AG08395 (cell line): Measurements from ENCODE around the gene BAD.

Experiments used
- DNase-seq: peaks from one replicate; pipeline ENCODE4 v3.0.0; 2012; ENCODE audit warnings: mixed read lengths, low spot score

The BAD gene

DNA sequence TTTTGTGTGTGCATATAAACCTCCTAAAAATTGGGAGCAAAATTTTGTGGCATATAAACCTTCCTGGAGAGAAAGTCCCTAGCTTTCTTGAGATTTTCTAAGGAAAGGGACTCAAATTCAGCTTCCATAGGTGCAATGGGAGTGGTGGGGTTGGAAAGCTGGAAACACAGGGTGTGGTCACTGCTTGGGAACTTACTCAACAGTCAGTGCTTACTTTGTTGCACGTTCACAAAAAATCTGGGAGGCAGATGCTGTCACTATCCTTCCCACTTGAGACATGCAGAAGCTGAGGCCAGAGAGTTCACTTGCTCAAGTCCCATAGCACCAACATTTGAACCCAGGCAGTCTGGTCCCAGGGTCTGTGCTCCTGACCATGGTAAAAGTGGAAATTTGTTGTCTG, 11.8 kb upstream of the BAD start:
- DNase-seq = peak; percentile 29

DNA sequence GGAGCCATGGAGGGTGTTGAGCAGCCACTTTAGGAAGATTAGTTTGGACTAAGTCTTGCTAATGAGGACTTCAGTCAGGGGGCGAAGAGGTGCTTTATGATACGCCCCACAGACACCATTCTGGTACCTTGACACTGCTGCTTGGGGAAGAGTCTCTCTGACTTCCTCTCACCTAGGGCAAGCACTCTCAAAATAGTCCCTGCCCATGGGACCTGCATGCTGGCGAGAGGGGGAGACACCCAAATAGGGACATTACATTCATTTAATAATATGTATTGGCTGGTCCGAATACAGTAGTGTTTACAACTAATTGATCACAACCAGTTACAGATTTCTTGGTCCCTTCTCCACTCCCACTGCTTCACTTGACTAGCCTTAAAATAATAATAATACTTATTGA, 11.3 kb upstream of the BAD start:
- DNase-seq = no peak

DNA sequence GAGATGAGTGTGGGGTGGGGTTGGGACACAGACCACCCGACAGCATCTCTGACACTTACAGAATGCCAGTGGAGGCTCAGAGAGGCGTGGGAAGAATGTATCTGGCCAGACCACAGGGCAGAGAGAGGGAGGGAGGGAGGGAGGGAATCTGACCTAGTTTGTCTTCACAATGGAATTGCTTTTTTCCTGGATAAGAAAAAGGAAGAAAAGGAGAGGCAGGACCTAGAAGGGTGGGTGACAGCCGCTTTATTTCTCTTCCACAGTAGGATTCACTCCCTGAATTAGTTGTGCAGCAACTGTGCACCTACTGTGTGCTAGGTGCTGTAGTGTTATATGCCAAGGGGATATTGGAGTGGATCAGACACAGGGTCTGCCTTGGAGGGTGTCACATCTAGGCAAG, 10.3 kb upstream of the BAD start:
- peak; percentile 61 for DNase-seq

- no peak for DNase-seq
Measured at GRCh38 chr11:64292460-64293254, 8.2 kb upstream of the BAD start.

GRCh38 chr11:64291752-64292459, 7.4 kb upstream of the BAD start:
- no peak for DNase-seq

DNA sequence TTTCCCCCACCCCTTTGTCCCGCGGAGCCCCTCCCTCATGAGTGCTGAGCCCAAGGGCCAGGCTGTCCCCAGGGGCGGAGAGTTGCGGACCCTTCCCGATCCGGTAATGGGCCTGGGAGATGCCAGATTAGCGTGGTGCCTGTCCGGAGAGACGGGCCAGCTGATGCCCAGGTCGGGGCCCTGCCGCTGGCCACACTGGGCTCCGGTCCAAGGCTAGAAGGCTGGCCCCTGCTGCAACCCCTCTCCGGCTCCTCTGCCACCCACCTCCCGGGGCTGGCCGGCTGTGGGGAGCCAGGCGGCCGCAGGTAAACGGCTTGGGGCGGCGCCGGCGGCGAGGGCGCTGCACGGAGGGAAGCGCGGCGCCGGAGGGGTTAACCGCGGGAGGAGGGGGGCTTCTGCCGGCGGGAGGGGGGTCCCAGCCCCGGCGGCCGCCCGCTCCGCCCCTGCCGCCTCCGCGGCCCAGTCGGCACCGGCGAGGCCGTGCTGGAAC, 6.8 kb upstream of the BAD start, which contains the start of gene KCNK4:
TSS of gene KCNK4 (plus strand) at position 41 of the 490 bp plus-strand sequence. CDS start 1,717 bp downstream, outside the sequence.
- DNase-seq = no peak

DNA sequence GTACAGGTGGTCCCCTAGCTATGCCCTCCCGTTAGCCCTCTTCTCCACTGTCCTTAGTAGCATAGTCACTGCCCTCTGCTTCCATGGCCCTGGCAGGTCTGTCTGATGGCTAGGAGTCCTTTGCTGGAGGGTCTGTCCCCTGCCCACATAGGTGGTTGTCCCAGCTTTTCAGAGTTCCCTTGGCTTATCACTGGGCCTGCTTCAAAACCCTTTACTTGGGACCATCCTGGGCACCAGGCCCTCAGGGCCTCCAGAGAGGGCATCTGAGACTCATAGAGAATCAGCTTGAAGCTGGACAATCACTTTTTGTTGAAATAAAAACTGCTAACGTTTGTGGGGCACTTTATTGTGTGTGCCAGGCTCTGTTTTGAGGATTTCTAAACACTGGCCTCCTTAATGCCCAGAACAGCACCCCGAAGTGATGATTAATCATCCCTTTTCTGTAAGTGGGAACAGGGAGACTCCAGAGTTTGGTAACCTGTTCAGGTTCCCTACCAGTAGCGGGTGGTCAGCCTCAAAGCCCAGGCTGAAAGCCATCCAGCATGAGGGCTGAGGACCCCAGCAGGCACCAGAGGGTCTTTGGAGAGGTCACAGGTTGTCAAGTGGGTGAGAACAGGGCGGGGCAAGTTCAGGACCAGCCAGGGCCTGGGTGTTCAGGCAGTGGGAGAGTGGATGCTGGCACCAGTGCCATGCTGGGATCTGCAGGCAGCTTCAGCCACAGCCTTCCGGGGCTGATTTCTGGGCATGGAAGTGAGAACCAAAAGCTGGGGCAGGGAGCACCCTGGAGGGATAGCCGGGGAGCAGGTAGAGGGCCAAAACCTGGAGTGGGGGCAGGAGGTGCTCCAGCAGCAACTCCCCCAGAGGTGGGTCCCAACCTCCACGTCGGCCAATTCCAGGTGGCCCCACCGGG, 6.1 kb upstream of the BAD start:
- no peak for DNase-seq

- no peak for DNase-seq
Measured at GRCh38 chr11:64289002-64289564, 4.6 kb upstream of the BAD start.

DNA sequence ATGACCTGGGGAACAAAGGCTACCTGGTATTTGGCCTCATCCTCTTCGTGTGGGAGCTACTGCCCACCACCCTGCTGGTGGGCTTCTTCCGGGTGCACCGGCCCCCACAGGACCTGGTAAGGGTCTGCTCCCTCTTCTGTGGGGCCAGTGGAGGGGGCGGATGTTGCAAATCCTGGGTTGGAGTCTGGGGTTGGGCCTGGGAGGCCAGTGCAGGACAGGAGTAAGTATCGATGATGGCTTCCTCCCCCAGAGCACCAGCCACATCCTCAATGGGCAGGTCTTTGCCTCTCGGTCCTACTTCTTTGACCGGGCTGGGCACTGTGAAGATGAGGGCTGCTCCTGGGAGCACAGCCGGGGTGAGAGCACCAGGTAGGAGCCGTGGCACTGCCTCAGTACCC, 3.9 kb upstream of the BAD start:
- no peak for DNase-seq

DNA sequence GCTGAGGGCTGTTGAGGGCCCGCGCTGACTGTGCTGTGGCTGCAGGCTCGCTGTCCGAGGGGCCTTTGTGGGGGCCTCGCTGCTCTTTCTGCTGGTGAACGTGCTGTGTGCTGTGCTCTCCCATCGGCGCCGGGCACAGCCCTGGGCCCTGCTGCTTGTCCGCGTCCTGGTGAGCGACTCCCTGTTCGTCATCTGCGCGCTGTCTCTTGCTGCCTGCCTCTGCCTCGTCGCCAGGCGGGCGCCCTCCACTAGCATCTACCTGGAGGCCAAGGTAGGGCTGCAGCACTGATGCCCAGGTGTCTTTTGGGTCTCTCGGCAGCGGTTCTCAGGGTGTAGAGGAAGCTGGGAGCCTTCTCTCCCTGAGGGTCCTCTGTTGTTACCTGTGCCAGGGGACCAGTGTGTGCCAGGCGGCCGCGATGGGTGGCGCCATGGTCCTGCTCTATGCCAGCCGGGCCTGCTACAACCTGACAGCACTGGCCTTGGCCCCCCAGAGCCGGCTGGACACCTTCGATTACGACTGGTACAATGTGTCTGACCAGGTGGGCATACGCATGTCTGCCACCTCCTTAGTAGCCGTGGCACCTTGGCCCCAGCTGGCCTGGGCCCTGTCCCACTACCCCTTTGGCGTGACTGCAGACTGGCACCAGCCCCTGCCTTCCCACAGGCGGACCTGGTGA, 3.3 kb upstream of the BAD start:
- DNase-seq = no peak

GRCh38 chr11:64286801-64287159, 2.3 kb upstream of the BAD start:
- no peak for DNase-seq

DNA sequence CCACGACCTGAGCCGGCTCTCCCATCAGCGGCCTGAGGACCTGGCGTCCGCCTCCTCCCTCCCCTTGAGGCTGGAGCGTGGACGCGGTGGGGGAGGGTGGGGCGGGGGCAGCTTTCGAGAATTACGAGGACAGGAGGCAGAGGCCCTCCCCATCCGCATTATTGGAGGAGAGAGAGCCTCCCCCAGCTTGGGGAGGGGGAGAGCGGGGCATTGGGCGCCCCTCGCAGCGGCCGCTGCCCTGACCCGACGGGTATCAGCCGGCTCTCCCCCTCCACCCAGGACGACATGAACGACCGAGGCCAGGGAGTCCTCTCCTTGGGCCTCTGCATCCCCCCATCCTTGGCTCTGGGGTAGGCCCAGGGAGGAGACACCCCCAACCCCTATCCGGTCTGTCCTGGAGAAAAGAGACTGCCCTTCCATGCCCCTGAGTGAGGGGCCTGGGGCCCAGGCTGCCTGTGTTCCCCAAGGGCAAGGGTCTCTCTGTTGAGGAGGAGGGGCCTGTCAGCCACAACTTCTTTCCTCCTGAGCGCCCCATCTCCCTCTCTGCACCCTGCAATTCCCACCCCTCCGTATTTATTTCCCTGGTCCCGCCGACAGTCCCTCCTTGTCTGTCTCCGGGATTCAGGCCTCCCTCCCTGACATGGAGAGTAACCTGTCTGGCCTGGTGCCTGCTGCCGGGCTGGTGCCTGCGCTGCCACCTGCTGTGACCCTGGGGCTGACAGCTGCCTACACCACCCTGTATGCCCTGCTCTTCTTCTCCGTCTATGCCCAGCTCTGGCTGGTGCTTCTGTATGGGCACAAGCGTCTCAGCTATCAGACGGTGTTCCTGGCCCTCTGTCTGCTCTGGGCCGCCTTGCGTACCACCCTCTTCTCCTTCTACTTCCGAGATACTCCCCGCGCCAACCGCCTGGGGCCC, 1.7 kb upstream of the BAD start:
- no peak for DNase-seq

DNA sequence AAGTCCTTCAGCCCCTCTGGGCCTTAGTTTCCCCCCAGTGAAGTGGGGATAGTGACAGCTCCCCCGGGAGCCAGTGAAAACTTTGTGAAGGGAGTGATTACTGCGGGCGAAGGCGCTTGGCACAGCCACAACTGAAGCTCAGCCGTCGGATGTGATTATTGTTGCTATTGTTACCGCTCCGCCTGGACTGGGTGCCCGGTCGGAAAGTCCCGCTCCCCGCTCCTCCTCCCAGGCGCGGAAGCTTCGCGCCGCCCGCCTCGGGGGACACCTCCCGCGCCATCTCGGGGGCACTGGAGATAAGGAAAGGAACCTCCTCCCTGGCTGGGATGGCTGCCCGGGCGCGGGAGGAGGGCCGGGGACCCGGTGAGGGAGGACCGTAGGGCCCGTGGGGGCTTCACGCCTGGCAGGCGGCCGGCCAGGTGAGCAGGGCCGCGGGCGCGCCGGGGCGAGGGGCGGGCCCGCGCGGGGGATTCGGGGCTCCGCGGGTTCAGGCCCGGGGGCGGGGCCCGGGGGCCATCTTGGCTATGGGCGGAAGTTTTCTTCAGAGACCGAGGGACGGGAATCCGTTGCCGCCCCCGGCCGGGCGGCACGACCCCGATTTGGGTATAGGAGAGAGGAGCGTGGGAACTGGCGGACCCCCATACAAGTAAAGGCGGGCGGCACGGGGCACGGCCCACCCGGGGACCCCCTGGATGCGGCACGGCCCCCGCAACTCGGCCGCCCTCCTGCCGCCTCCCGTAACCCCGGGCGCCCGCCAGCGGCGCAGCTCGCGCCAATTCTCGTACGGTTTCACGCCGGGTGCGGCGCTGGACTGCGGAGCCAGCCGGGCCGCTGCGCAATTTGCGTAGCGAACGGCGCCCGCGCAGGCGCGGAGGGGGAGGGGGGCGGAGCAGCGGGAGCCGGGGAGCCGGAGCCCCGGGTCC, 758 bp upstream of the BAD start, which contains the start of gene GPR137:
TSS of gene GPR137 (plus strand) at position 887 of the 923 bp plus-strand sequence. CDS start 677 bp downstream, outside the sequence.
- peak; percentile 95 for DNase-seq

GRCh38 chr11:64283092-64283491, 1.4 kb downstream of the BAD start:
- no peak for DNase-seq

DNA sequence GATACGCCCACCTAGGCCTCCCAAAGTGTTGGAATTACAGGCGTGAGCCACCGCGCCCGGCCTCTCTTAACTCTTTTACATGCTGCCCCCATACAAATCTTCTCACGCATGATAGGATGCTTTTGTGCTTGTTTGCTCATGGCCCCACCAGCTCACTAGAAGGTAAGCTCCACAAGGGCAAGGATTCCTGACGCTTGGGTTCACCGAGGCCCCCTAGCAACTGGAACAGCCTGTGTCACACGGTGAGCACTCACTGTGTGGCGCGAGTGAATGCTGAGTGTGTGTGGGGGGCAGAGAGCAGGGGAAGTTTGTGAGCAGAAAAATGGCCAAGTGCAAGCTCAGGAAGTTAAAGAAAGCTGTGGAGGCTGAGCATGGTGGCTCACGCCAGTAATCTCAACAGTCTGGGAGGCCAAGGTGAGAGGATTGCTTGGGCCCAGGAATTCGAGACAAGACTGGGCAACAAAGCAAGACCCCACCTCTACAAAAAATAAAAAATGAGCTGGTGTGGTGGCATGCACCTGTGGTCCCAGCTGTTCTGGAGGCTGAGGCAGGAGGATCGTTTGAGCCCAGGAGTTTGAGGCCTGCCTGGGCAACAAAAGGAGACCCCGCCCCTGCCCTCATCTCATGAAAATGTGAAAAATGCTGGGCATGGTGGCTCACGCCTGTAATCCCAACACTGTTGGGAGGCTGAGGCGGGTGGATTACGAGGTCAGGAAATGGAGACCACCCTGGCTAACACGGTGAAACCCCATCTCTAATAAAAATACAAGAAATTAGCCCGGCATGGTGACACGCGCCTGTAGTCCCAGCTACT, 2.3 kb downstream of the BAD start:
- no peak for DNase-seq

DNA sequence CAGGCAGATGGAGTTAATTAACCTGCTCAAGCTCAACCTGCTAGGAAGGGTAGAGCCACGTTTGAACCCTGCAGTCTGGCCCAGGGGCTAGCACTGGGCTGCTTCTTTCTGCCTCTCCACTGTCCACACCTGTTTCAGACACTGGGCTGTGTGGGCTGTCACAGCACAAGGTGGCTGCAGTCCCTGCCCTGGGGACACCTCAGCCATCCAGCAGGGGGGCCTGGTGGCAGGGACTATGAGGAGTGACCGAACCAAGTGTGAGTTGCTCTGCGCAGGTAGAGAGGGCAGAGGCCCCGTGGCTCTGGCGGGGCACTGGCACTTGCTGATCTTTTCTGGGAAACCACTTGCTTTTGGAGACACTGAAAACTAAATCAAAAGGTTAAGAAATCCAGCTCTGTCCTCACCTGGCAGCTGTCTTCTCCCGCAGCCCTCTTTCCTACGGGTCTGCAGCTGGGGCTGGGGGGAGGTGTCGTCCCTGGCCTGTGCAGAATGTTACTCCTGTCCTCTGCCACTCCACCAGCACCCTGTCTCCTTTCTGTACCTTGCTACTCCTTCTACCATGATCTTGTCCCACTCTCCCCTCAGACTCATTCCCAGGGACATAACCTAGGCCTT, 5.8 kb downstream of the BAD start:
- DNase-seq = no peak

DNA sequence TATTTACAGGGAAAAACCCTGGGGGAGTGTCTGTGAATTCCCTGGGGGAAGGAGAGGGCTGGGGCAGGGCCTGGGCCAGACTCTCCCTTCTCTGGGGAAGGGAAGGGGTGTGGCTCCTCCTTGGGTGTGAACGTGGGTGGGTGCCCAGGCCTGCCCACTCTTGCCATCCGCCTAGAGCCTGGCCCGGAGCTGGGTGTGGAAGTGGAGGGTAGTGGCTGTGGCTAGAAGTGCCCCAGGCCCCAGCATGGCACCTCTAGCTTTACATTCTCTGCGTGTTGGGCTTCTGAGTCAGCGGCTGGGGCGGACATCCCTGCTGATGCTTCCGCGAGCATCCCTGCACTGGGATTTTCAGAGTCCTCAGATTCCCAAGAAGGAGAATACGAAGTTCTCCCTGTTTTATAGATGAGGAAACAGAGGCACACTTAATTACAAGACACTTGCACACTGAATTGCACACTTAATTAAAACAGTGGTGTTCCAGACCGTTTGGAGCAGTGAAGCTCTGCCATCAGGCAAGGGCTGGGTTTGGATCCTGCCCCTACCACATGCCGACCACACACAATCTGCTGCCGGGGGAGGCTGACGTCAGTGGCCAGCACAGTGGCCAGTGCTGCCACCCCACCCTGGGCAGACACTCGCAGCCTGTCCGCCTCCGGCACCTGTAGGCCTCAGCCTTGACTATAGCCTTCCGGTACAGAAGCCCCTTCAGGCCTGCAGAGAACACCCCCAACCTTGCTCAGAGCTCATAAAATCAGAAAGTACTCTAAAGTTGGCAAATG, 7.6 kb downstream of the BAD start:
- peak; percentile 44 for DNase-seq
